ENCODE results near the gene OXTR.
"Not testable (repeated sequence)": the region's sequence is repeated elsewhere in the genome, so short reads cannot be mapped to it uniquely, and the experiment has no call there.

OXTR gene

GRCh38 chr3:8739757-8740504, 29.5 kb downstream of the OXTR start:
- no peak for DNase-seq

- DNase-seq: no peak
These were observed 30.8 kb downstream of the OXTR start for GRCh38 chr3:8738639-8739038.

GRCh38 chr3:8737823-8738222, 31.6 kb downstream of the OXTR start:
- no peak for DNase-seq

- no peak for DNase-seq
These were observed 32.1 kb downstream of the OXTR start for GRCh38 chr3:8737301-8737700.

GRCh38 chr3:8736436-8736835, 33.0 kb downstream of the OXTR start:
- DNase-seq: no peak

GRCh38 chr3:8734908-8735307, 34.5 kb downstream of the OXTR start:
- DNase-seq: no peak

GRCh38 chr3:8734137-8734878, 35.1 kb downstream of the OXTR start:
- DNase-seq: no peak

GRCh38 chr3:8733332-8734094, 35.9 kb downstream of the OXTR start, which contains the start of gene CAV3:
Gene CAV3 (plus strand): TSS chr3:8733802. CDS start chr3:8733877, 75 bp downstream.
- no peak for DNase-seq

- no peak for DNase-seq
These were observed 37.0 kb downstream of the OXTR start for GRCh38 chr3:8732413-8732812.

GRCh38 chr3:8730656-8731055, 38.8 kb downstream of the OXTR start:
- DNase-seq: no peak

- no peak for DNase-seq
These were observed 39.9 kb downstream of the OXTR start for GRCh38 chr3:8729479-8729878.

- DNase-seq: no peak
These were observed 41.6 kb downstream of the OXTR start for GRCh38 chr3:8727605-8728512.

- DNase-seq: no peak
These were observed 45.2 kb downstream of the OXTR start for GRCh38 chr3:8724108-8724752.

GRCh38 chr3:8723612-8724011, 45.8 kb downstream of the OXTR start:
- no peak for DNase-seq

- no peak for DNase-seq
These were observed 46.6 kb downstream of the OXTR start for GRCh38 chr3:8722808-8723207.

GRCh38 chr3:8715757-8716156, 53.7 kb downstream of the OXTR start:
- DNase-seq: not testable (repeated sequence)

- DNase-seq: no peak
These were observed 55.3 kb downstream of the OXTR start for GRCh38 chr3:8713901-8714759.

- no peak for DNase-seq
These were observed 56.5 kb downstream of the OXTR start for GRCh38 chr3:8712908-8713255.

- no peak for DNase-seq
These were observed 57.1 kb downstream of the OXTR start for GRCh38 chr3:8712045-8712907.
